GM19395 (cell line): Measurements from ENCODE around the gene KRT9.
"Not testable (repeated sequence)": the region's sequence is repeated elsewhere in the genome, so short reads cannot be mapped to it uniquely, and the experiment has no call there.

ENCODE experiments used
- ATAC-seq: cut with Tn5 transposase; IDR thresholded peaks from one replicate; pipeline ENCODE4 v1.9.1; 2021; ENCODE audit warnings: mild to moderate bottlenecking, moderate library complexity; ENCODE audit not compliant: unreplicated experiment

KRT9 gene, protein sequence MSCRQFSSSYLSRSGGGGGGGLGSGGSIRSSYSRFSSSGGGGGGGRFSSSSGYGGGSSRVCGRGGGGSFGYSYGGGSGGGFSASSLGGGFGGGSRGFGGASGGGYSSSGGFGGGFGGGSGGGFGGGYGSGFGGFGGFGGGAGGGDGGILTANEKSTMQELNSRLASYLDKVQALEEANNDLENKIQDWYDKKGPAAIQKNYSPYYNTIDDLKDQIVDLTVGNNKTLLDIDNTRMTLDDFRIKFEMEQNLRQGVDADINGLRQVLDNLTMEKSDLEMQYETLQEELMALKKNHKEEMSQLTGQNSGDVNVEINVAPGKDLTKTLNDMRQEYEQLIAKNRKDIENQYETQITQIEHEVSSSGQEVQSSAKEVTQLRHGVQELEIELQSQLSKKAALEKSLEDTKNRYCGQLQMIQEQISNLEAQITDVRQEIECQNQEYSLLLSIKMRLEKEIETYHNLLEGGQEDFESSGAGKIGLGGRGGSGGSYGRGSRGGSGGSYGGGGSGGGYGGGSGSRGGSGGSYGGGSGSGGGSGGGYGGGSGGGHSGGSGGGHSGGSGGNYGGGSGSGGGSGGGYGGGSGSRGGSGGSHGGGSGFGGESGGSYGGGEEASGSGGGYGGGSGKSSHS

GRCh38 chr17:41571561-41572434 is at the start of gene KRT9:
KRT9 (minus strand) TSS chr17:41572059; CDS start chr17:41571992, 67 bp downstream.
- no peak for ATAC-seq

GRCh38 chr17:41621435-41621817 is 49.6 kb upstream of the KRT9 start:
- not testable (repeated sequence) for ATAC-seq

GRCh38 chr17:41620583-41621434 is 49.0 kb upstream of the KRT9 start:
- ATAC-seq: no peak

DNA sequence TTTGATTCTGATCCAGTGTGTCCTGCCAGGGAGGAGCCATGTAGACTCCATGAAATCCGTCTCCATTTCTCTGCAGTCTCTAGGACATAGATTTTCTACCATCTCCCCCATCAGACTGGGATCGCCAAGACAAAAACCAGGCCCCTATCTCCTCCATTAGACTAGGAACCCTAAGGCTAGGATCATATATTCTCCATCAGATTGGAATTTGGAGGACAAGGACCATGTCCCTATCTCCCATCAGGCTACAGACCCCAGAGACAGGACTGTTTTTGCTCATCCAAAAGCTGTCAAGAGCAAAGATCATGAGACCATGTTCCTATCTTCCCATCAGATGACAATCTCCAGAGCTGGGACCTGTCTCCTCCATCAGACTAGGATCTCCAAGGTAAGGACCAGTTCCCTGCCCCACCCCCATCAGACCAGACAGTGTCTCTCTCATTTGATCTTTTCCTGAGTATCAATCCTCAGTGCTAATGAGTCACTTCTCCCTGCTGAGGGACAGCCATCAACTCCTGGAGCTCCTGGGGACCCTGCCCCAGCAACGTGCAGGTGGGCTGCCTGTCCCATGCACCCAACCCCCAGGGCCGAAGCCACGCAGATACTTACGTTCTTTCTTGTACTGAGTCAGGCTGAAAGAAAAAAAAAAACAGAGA is 48.2 kb upstream of the KRT9 start:
- not testable (repeated sequence) for ATAC-seq

DNA sequence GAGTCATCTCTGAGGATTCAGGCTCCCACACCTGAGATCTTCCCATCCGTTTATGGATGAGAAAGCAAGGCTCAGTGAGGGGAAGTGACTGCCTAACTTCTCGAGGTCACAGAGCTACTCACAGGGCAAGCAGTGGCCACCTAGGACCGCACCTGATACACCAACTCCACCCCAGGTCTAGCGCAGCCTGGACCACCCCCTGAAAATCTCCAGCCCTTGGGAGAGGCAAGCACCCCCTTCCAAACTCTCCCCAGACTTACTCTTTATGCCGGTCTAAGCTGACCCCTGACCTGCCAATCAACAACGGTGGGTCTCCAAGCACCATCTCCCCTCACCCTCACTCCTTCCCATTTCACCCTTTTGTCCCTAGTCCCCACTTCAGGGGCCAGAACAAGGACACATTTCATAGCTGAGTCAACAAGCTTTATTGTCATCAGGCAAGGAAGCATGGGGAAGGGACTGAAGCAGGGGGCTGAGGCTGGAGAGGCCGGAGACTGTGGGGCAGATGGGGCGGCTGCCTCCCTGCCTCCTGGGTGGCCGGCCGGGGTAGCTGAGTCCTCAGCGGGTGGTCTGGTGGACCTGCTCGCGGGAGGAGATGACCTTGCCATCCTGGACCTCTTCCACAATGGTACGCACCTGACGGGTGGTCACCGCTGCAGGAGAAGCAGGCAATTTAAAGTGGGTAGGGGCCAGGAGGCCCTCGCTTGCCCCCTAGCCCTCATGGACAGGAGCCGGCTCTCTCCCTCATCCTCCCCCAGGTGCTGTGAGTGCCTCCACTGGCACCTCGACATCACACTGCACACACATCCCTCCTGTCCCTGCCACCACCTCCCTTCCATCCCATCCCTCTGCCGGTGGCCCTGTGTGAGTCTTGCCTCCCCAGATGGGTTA is 47.4 kb upstream of the KRT9 start:
- ATAC-seq: no peak

- ATAC-seq: no peak
Measured at GRCh38 chr17:41618341-41619035, 46.6 kb upstream of the KRT9 start.

DNA sequence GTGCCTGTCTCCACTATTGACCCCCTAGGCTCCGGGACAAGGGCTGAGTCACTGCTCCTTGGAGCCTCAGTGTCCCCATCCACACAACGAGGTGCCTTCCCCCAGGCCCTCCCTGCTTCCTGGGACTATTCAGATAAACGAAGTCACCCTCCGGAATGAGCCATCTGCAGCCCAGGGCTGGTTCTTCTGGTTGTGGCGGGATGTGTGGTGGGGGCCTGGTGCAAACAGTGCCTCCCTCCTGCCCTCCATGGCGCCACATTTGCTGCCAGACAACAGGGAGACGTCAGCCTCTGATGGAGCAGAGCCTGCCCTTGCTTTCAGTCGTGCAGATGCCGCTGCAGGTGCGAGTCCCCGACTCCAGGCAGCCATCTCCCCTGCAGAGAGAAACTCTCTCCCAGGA is 45.8 kb upstream of the KRT9 start:
- no peak for ATAC-seq

- no peak for ATAC-seq
Measured at GRCh38 chr17:41617136-41617535, 45.3 kb upstream of the KRT9 start.

DNA sequence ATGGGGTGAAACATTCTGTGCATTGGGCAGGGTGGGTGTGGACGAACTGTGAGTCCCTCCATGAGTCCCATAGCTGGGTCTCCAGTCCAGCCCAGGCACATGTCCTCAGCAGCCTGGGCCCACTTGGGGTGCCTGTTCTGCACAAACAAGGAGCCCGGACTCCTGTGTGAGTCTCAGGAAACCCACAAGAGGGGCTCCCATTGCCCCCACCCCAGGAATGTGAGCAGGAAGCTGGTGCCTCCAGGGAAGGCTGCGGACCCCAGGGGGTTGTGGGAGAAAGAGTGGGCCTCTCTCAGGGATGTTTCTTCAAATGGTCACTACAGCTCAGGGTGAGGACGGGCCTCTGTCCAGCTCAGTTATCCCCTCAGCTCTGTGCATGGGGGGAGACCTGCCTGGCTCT is 44.6 kb upstream of the KRT9 start:
- not testable (repeated sequence) for ATAC-seq

GRCh38 chr17:41615454-41615853 is 43.6 kb upstream of the KRT9 start:
- no peak for ATAC-seq

DNA sequence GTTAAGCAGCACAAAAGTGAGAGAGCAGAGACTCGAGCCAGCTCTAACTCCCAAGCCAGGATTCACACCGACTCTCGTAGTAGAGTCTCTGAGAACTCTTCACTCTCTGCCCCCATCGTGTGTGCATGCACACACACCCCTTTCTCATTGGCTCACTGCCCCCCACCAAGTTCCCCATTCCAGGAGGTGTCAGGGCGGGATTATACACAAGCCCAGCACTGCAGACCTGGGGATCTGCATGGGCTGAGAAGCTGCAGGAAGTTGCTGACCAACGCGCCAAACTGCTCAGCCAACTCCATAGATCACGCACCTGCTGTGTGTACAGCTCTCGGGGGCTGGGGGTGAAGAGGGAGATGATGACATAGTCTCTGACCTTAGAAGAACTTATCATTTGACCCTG is 42.9 kb upstream of the KRT9 start:
- ATAC-seq: not testable (repeated sequence)

DNA sequence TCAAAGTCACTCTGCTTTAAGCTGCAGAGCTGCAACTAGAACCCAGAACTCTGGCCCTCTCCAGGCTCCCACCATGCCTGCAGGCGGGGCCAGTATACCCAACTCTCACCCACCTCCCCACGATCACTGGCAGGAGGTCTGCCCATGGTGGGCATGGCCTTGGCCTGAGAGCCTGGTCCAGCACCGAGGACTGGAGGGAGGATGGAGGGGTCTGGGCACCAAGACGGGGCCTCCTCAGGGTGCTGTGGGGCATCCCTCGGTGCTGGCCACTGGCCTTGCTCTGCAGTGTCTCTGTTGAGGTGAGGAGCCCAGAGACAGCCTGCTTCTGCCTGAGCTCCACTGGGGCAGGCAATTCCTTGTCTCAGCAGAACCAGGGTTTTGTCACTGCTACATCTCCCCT is 42.2 kb upstream of the KRT9 start:
- ATAC-seq: no peak

DNA sequence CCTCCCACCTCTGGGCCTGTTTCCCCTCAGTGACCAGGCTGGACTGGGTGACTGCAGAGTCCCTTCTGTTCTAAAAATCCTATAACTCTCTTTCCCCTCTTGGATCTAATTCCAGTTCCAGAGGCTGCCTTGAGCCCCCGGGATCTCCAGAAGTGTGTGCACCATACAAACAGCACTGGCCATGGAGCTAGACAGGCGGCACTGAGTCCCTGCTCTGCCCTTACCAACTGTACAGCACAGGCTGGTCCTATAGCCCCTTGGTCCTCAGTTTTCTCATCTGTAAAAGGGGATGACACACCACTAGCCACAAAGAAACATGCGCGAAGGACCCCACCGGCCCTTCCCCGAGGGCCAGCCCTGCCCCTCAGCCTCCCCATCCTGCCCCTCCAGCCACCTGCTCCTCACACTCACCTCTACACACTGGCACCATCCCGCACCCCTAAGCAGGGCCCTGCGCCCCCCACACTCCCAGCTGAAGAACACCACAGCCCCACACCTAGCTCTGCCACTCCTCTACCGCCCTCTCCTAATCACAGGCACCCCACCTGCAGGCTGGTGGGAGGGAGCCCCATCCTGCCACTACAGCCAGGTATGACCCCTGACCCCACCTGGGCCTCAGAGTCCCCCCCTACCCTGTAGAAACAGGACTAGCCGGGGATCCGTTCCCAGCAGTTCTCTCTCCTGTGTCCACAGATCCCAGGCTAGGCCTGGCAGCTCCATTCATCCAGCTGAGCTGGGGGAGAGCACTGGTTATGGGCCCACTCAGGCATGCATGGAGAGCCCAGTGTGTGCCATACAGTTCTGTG is 41.6 kb upstream of the KRT9 start:
- ATAC-seq: no peak

DNA sequence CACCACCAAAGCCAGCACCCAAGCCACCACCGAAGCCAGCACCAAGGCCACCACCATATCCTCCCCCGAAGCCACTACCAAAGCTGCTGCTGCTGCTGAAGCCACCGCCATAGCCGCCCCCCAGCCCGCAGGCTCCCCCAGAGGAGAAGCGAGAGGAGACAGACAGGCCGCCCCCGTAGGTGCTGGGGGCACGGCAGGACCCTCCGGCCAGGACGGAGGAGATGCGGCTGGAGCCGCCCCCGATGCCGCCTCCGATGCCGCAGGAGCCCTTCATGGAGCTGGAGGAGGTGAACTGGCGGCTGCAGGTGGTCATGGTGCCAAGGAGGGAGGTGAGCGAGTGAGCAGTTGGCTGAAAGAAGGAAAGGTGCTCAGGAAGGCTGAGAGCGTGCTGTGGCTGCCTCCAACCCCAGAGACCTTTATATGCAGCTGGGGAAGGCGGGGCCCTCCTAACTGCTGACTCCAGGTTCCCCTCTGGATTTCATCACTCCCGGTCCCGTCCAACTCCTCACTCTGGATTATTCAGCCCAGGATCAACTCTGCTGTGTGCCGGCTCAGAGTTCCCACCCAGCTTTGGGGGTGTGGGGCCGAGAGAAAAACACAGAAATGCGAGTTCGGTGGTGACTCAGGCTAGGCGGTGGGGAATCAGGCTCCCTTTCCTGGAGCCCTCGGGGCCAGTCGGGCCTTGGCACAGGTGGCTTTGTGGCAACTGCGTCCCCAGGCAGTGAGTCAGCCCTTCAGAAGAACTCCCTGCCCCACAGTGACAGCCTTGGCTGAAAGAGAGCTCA is 40.7 kb upstream of the KRT9 start, which contains the start of gene KRT16:
KRT16 (minus strand) TSS at position 392 of the 785 bp plus-strand sequence; CDS start at position 313, 79 bp downstream.
- not testable (repeated sequence) for ATAC-seq

GRCh38 chr17:41610965-41611640 is 39.2 kb upstream of the KRT9 start:
- no peak for ATAC-seq

DNA sequence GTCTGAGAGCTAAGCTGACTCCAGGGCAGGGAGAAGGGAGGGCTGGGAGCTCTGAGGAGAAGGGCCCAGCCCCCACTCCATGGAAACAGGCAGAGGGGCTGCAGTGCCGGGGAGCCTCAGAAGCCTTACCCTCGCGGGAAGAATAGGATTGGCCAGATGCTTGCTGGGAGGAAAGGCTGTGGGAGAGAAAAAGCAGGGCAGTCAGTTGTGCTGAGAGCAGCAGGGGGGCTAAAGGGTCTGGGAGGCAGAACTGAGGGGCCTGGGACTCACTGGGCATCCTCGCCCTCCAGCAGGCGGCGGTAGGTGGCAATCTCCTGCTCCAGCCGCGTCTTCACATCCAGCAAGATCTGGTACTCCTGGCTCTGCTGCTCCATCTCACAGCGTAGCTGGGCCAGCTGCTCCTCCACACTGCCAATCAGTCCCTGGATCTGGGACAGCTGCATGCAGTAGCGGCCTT is 38.2 kb upstream of the KRT9 start:
- ATAC-seq: not testable (repeated sequence)
